SH-SY5Y (cell line): Measurements from ENCODE around the gene PKP4.

Source experiments
- GATA2 ChIP-seq: IDR thresholded peaks from 2 replicates; pipeline ENCODE4 v1.6.1; 2011; ENCODE audit warnings: mild to moderate bottlenecking, low read depth, low read length
- GATA3 ChIP-seq: IDR thresholded peaks from 2 replicates; pipeline ENCODE4 v1.6.1; 2011; ENCODE audit warnings: low read depth, mild to moderate bottlenecking, low read length, moderate library complexity

GRCh38 chr2:158509928-158510797 is 53.4 kb downstream of the PKP4 start:
- TF ChIP-seq GATA2 (no peak), GATA3 (no peak)
